IPS DF 4.7 (cell line): ENCODE data around the gene WSB2.
"Not testable (repeated sequence)": the region's sequence is repeated elsewhere in the genome, so short reads cannot be mapped to it uniquely, and the experiment has no call there.

Experiments used
- DNase-seq: peaks from one replicate; pipeline ENCODE4 v3.0.0-alpha.2; 2013; ENCODE audit warnings: low spot score; ENCODE audit errors: extremely low read depth

The WSB2 gene

GRCh38 chr12:118035190-118036041 is 25.6 kb downstream of the WSB2 start:
- no peak for DNase-seq

DNA sequence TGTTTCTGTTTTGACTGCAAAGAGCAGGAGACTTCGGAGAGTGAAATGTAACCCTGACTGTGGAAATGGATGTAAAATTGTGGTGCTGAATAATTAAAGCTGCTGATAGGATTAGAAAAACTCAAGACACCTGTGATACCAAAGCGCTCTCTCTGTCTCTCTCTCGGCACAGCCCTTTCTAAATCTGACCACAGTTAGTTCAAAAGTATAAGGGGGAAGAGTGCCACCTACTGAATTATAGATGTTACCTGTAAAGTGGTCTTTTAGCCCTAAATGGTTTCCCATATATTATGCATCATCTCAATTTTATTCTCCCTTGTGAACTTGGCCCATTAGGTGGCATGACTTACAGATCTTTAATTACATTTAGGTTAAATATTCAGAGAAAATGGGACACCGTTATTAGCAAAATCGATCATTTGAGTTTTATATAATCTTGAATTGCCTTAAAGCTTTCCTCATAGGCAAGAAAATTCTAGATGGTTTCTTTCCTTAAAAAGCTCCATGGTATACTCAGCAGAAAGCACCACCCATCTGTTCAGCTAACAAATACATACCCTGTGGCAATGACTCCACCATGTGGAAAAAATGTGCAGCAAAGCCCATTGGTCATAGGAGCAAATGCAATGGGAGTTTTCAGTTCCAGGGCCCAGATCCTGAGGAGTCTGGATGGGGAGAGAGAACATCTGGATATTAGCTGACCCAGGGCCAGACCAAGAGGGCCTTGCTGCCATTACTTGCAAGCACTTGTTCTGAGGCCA is 26.4 kb downstream of the WSB2 start:
- DNase-seq: no peak

DNA sequence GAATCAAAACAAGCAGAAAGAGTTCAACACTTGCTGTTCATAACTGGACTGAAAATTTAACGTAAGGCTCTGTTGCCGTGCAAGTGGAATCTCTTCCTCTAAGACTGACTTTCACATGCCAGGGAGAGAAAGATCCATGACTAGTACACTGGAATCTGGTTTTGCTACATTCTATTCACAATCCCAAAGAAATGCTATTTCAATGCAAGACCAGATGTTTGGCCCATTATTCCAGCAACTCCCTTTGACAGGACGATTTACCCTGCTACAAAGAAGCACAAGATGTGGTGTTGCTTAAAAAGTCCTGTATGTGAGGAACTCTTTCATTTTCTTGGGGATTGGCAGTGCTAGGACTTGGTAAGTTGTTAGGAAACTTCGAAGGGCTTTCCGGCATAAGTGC is 27.1 kb downstream of the WSB2 start:
- no peak for DNase-seq

DNA sequence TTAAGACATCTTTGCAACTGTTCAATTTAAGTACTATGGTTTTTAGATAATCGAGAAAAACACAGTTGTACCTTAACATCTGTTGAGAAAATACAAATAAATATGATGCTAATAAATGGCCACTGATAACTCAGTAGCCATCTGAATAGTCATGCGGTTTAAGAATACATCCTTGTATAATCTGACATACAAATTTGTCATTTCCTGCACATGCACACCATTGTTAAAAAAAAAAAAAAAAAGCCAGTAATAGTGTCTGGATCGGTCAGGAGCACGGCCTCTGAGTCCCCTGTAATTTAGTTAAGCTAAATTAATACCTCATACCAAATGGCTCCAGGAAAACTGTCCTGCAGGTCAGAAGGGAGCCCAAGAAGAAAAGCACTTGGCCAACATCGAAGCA is 27.7 kb downstream of the WSB2 start:
- no peak for DNase-seq

DNA sequence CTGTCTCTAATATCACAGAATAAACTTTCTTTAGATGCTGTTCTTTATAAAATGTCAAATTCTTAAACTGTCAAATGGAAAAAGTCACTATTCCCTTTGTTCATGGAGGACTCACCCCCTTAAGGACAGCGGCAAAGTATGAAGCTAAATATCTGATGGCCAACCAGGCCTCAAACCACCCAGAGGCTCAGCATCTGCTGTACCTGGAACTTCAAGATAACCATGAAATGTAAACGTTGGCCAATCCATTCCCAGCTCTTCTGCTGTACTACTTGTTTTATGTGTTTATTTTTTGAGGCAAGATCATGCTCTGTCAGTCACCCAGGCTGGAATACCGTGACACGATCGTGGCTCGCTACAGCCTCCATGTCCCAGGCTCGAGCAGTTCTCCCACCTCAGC is 28.8 kb downstream of the WSB2 start:
- no peak for DNase-seq

- DNase-seq: no peak
Measured at GRCh38 chr12:118029166-118029565, 31.8 kb downstream of the WSB2 start.

GRCh38 chr12:118025168-118025567 is 35.8 kb downstream of the WSB2 start:
- no peak for DNase-seq

- DNase-seq: no peak
Measured at GRCh38 chr12:118023301-118023860, 37.6 kb downstream of the WSB2 start.

GRCh38 chr12:118022728-118023109 is 38.3 kb downstream of the WSB2 start:
- DNase-seq: no peak

DNA sequence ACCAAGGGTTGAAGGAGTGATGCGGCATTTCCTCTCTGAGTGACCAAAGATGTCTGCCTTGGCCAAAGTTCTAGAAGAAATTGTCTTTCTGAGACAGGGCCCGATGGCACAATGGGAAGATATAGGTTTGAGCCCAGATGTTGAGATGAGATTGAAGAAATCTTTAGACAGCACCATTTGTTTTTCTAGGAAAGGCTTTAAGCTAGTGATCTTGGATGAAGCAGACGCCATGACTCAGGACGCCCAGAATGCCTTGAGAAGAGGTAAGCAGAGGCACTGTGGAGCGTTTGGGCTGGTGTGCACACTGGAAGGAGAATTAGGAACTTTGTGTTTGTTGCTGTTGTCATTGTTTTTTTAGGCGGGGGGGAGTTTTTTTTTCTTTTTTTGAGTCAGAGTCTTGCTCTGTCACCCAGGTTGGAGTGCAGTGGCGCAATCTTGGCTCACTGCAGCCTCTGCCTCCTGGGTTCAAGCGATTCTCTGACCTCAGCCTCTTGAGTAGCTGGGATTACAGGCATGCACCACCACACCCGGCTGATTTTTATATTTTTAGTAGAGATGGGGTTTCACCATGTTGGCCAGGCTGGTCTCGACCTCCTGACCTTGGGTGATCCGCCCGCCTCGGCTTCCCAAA is 38.8 kb downstream of the WSB2 start:
- DNase-seq: not testable (repeated sequence)

GRCh38 chr12:118020036-118020435 is 40.9 kb downstream of the WSB2 start:
- no peak for DNase-seq

DNA sequence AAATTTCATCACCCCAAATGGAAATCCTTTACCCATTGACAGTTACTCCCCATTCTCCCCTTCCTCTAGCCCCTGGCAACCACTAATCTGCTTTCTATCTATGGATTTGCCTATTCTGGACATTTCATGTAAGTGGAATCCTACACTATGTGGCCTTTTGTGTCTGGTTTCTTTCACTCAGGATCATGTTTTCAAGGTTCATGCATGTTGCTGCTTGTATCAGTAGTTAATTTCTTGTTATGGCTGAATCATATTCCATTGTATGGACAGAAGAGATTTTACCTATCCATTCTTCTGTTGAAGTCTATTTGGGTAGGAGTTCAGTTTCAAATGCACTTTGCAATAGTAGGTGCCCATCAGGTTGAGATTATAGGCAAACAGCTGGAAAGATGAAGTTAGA is 43.1 kb downstream of the WSB2 start:
- no peak for DNase-seq

- peak; percentile 95 for DNase-seq
Measured at GRCh38 chr12:118016424-118017264, 44.3 kb downstream of the WSB2 start, which contains the start of gene RFC5. TSS of gene RFC5 (plus strand) at chr12:118016703. CDS start at chr12:118016828, 125 bp downstream.

DNA sequence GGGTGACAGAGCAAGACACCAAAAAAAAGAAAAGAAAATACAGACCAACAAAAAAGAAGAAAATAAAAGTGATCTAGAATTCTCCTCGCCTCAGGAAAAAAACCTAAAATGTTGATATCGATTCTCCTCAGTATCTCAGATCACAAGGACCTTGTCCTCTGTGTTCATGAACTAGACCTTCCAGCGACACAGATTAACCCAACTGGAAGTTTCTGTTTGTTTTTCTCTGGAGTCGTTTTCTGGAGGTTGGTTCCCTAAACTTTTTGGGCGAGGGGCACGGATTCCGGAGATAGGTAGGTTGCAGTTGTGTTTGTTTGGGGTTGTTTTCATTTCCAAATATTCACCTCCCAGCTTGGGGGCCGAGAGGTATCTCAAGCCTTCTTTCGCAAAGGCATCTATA is 45.0 kb downstream of the WSB2 start:
- no peak for DNase-seq

DNA sequence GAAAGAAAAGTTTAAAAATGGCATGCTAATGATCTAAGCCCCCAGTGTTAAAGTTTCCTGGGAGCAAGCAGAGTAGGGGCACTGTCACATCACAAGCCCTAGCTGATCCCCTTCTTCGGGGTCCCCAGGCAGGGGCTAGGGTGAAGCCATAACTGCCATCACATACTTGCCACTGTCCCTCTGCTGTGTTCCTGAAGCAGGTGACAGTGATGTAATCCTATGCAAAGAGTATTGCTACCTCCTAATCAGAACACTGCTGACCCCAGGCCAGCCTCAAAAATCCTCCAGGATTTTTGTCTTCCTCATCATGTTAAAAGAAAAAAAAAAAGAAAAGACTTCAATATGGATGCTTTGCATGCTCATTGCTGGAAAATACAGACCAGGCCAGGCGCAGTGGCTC is 45.7 kb downstream of the WSB2 start:
- DNase-seq: no peak

GRCh38 chr12:118013283-118013682 is 47.7 kb downstream of the WSB2 start:
- no peak for DNase-seq

- no peak for DNase-seq
Measured at GRCh38 chr12:118011961-118012360, 49.0 kb downstream of the WSB2 start.

GRCh38 chr12:118011377-118011776 is 49.6 kb downstream of the WSB2 start:
- no peak for DNase-seq

- no peak for DNase-seq
Measured at GRCh38 chr12:118010903-118011302, 50.1 kb downstream of the WSB2 start.

GRCh38 chr12:117999806-118000205 is 61.2 kb downstream of the WSB2 start:
- DNase-seq: not testable (repeated sequence)

GRCh38 chr12:117998719-117999118 is 62.3 kb downstream of the WSB2 start:
- no peak for DNase-seq
